Upper lobe of right lung (tissue), 1 donor: Measurements from ENCODE around the gene OR2W3. TPM values are rescaled to one million over a fixed set of nuclear protein-coding genes. Genes with fewer than 3 reads are reported as not detected.

Experiments
- ATAC-seq: fragments of 200-7000 bp; cut with Tn5 transposase; one replicate; pipeline ENCODE4 v1.9.1; 2020; ENCODE audit warnings: mild to moderate bottlenecking, moderate library complexity
- DNase-seq: peaks from one replicate; pipeline ENCODE4 v3.0.0-alpha.2; 2020
- H3K27ac ChIP-seq: fragments of 200-600 bp; one replicate; pipeline ENCODE4 v1.8.0; 2022
- H3K27me3 ChIP-seq: fragments of 200-600 bp; one replicate; pipeline ENCODE4 v1.8.0; 2022; ENCODE audit warnings: mild to moderate bottlenecking
- H3K36me3 ChIP-seq: fragments of 200-600 bp; one replicate; pipeline ENCODE4 v1.8.0; 2022
- H3K4me1 ChIP-seq: fragments of 200-600 bp; one replicate; pipeline ENCODE4 v1.8.0; 2022
- H3K4me3 ChIP-seq: fragments of 200-600 bp; one replicate; pipeline ENCODE4 v1.8.0; 2022; ENCODE audit warnings: mild to moderate bottlenecking
- H3K9me3 ChIP-seq: fragments of 200-600 bp; one replicate; pipeline ENCODE4 v1.8.0; 2022
- CTCF ChIP-seq: fragments of 200-600 bp; IDR thresholded peaks from one replicate; pipeline ENCODE4 v1.8.0; 2022; ENCODE audit warnings: antibody characterized with exemption
- intact Hi-C: fragments of 100-400 bp; cut with DNase I; formaldehyde crosslinking; loops from one replicate; pipeline ENCODE4 v1.11.0; 2022
- total RNA-seq: library from RNA; stranded (reverse); fragmentation: NEBNext Ultra II Directional; extraction: Animal tissue kit (Norgen Biotek cat#: 25700); gene quantifications from one replicate; pipeline ENCODE4 v1.2.1, GENCODE V29; 2021
- donor health status: DM: no; HTN: yes; CAD: no; lungs with severe emphysema.

The OR2W3 gene
- total RNA-seq, 1 donor from 2014 or later = 1.6 TPM

DNA sequence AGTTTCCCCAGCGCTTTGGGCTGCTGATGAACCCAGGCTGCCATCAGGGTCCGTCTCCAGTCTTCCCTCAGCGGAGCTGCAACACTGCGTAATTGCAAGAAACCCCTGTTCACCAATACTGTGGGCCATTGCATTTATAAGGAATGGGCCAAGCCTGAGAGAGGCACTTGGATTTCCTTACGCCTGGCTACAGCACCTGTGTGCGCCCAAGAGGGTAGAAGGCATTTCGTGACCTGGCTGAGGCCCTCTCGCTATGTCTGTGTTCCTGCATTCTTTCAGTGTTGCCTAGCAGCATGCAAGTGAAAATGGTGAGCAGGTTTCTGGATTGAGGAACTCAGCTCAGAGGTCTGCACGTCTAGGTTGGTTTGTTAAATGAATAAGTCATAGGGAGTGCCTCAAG lies 12.0 kb upstream of the OR2W3 start:
- H3K36me3 ChIP-seq = no peaks in the 10 kb centered on the region
- no peaks in the 10 kb centered on the region for H3K27me3 ChIP-seq
- TF ChIP-seq CTCF = no peak
- ATAC-seq (no peak), DNase-seq (no peak)
- H3K27ac ChIP-seq = no peak overlapping the region
- no peaks in the 10 kb centered on the region for H3K9me3 ChIP-seq
- intact Hi-C loops = no loop called here
- no peak overlapping the region for H3K4me3 ChIP-seq
- H3K4me1 ChIP-seq = no peaks in the 10 kb centered on the region

GRCh38 chr1:247884797-247885413 lies 10.5 kb upstream of the OR2W3 start:
- intact Hi-C loops = no loop called here
- no peaks in the 10 kb centered on the region for H3K27me3 ChIP-seq
- no peaks in the 10 kb centered on the region for H3K36me3 ChIP-seq
- no peaks in the 10 kb centered on the region for H3K4me1 ChIP-seq
- ATAC-seq (peak; percentile 35), DNase-seq (no peak)
- no peak overlapping the region for H3K4me3 ChIP-seq
- H3K27ac ChIP-seq = no peak overlapping the region
- H3K9me3 ChIP-seq = no peaks in the 10 kb centered on the region
- no peak for TF ChIP-seq CTCF

DNA sequence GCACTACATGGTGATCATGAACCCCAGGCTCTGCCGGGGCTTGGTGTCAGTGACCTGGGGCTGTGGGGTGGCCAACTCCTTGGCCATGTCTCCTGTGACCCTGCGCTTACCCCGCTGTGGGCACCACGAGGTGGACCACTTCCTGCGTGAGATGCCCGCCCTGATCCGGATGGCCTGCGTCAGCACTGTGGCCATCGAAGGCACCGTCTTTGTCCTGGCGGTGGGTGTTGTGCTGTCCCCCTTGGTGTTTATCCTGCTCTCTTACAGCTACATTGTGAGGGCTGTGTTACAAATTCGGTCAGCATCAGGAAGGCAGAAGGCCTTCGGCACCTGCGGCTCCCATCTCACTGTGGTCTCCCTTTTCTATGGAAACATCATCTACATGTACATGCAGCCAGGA lies 589 bp downstream of the OR2W3 start:
- H3K27ac ChIP-seq = no peak overlapping the region
- ATAC-seq = peak; percentile 36
- TF ChIP-seq CTCF = no peak

DNA sequence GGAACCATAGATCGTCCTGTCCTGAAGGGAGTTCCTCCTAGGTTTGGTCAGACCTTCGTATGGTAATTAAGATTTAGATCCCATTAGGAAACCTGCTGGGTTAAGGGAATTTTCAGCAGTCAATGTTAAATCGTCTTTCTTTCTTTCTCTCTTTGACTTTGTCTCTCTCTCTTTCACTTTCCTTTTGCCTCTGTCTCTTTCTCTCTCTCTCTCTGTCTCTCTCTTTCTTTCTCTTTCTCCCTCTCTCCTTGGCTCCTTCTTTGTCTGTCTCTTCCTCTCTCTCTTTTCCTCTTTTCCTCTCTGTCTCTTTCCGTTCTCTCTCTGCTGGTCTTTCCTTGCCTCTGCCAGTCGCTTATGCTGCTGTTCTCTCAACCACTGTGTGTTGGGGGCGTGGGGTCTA lies 8.7 kb downstream of the OR2W3 start:
- TF ChIP-seq CTCF = no peak
- ATAC-seq = no peak

More for the DNA sequence above, 589 bp downstream of the OR2W3 start:
- DNase-seq = no peak
- H3K27me3 ChIP-seq = no peaks in the 10 kb centered on the region
- intact Hi-C loops = no loop called here
- H3K4me3 ChIP-seq = no peak overlapping the region
- no peaks in the 10 kb centered on the region for H3K4me1 ChIP-seq
- no peaks in the 10 kb centered on the region for H3K9me3 ChIP-seq
- H3K36me3 ChIP-seq = no peaks in the 10 kb centered on the region

DNA sequence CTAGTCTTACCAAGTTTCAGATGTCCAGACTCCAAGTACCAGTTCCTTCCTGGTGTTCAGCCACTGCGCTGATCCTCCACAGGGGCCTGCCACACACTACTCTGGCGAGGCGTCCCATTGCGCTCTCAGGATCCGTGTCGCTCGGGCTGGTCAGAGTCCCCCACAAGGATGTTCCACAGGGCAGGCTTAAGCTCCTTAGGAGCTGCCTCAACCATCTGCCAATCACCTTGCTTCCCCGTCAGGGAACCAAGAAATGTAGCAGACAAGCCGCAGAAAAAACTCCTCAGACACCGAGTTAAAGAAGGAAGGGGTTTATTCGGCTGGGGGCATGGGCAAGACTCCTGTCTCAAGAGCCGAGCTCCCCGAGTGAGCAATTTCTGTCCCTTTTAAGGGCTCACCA lies 9.8 kb downstream of the OR2W3 start:
- intact Hi-C loops = no loop called here
- no peak for DNase-seq
- no peak for ATAC-seq
- H3K36me3 ChIP-seq = no peaks in the 10 kb centered on the region
- no peak overlapping the region for H3K4me3 ChIP-seq
- no peaks in the 10 kb centered on the region for H3K4me1 ChIP-seq
- no peak overlapping the region for H3K27ac ChIP-seq
- no peaks in the 10 kb centered on the region for H3K9me3 ChIP-seq
- no peak for TF ChIP-seq CTCF
- no peaks in the 10 kb centered on the region for H3K27me3 ChIP-seq

More for the DNA sequence above, 8.7 kb downstream of the OR2W3 start:
- Histone ChIP-seq H3K4me1 (no peaks in the 10 kb centered on the region), H3K4me3 (no peak overlapping the region), H3K9me3 (no peaks in the 10 kb centered on the region), H3K36me3 (no peaks in the 10 kb centered on the region), H3K27ac (no peak overlapping the region), H3K27me3 (no peaks in the 10 kb centered on the region)
- intact Hi-C loops = no loop called here
- no peak for DNase-seq
